Endothelial cell of umbilical vein (primary cell): ENCODE data around the gene RIBC2. TPM values are rescaled to one million over a fixed set of nuclear protein-coding genes. Genes with fewer than 3 reads are reported as not detected.

Source experiments
- BruUV-seq: library from RNA; stranded (reverse); fragments of 400-500 nt; replicated peaks from 2 replicates; lab custom pipeline; 2021; lab: Mats Ljungman, UMichigan
- CTCF ChIA-PET: fragments of 300-600, 350-600 bp; sonication (Branson Sonifier 250); formaldehyde crosslinking; loops from one replicate; lab custom pipeline; 2021; ENCODE audit warnings: antibody characterized with exemption, inconsistent platforms; lab: Charles Lee
- POLR2A ChIA-PET: fragments of 300-600, 350-600 bp; sonication (Branson Sonifier 250); formaldehyde crosslinking; loops from one replicate; lab custom pipeline; 2021; ENCODE audit warnings: antibody characterized with exemption, inconsistent platforms; lab: Charles Lee
- DNase-seq: peaks from one replicate; pipeline ENCODE4 v3.0.0-alpha.2; 2011; ENCODE audit warnings: low read depth, low spot score
- FAIRE-seq: peaks from 2 replicates; lab custom pipeline; 2011; peaks lifted over from hg19 to GRCh38; lab: Jason Lieb, UNC
- H2AFZ ChIP-seq: 2 replicates; pipeline ENCODE4 v1.6.0; 2012; ENCODE audit warnings: low read depth, low read length, control low read depth, inconsistent platforms
- H3K27ac ChIP-seq: 2 replicates; pipeline ENCODE4 v1.5.1; 2011; ENCODE audit warnings: low read depth, mild to moderate bottlenecking, control low read depth, low read length, moderate library complexity; ENCODE audit not compliant: insufficient read depth
- H3K27me3 ChIP-seq, 2 experiments: 2 replicates each; pipeline versions ENCODE4 v1.6.0 to v1.6.1; 2011; ENCODE audit warnings: low read length in 2 of 2, mixed read lengths in 1 of 2; ENCODE audit not compliant: control insufficient read depth in 2 of 2, insufficient read depth in 2 of 2
- H3K36me3 ChIP-seq, 2 experiments: 2 replicates in 1 of 2; 3 replicates in 1 of 2; pipeline ENCODE4 v1.5.1; 2011; ENCODE audit warnings: low read length in 2 of 2, mild to moderate bottlenecking in 1 of 2, moderate library complexity in 1 of 2; ENCODE audit not compliant: control insufficient read depth in 2 of 2, insufficient read depth in 2 of 2; ENCODE audit errors: extremely low read depth in 1 of 2
- H3K4me1 ChIP-seq: 3 replicates; pipeline ENCODE4 v1.5.1; 2011; ENCODE audit warnings: mild to moderate bottlenecking, low read length; ENCODE audit not compliant: control insufficient read depth, insufficient read depth; ENCODE audit errors: extremely low read depth
- H3K4me2 ChIP-seq: 2 replicates; pipeline ENCODE4 v1.6.1; 2011; ENCODE audit warnings: low read length, control low read depth, mixed read lengths; ENCODE audit not compliant: insufficient read depth
- H3K4me3 ChIP-seq, 3 experiments: fragments of 200-600 bp in 1 of 3; sonication (generic), shearing (Covaris generic) in 1 of 3; replicated peaks in 1 of 3; 2 replicates each; pipeline ENCODE4 v1.5.1; 2011 to 2016; ENCODE audit warnings: control low read depth in 3 of 3, low read length in 3 of 3, mild to moderate bottlenecking in 2 of 3, inconsistent platforms in 1 of 3, low read depth in 1 of 3, moderate library complexity in 1 of 3; ENCODE audit not compliant: insufficient read depth in 1 of 3
- H3K79me2 ChIP-seq: 2 replicates; pipeline ENCODE4 v1.6.0; 2012; ENCODE audit warnings: low read length, inconsistent platforms; ENCODE audit not compliant: control insufficient read depth, insufficient read depth
- H3K9ac ChIP-seq: replicated peaks from 2 replicates; pipeline ENCODE3; 2011; ENCODE audit warnings: low read length, control low read depth; ENCODE audit not compliant: insufficient read depth; ENCODE audit errors: extremely low read depth
- H3K9me1 ChIP-seq: replicated peaks from 3 replicates; pipeline ENCODE4 v1.6.0; 2011; ENCODE audit warnings: mild to moderate bottlenecking, low read length; ENCODE audit not compliant: control insufficient read depth, insufficient read depth; ENCODE audit errors: extremely low read depth
- H3K9me3 ChIP-seq: replicated peaks from 2 replicates; pipeline ENCODE4 v1.5.1; 2012; ENCODE audit warnings: low read length, inconsistent platforms; ENCODE audit not compliant: control insufficient read depth, insufficient read depth
- H4K20me1 ChIP-seq: replicated peaks from 2 replicates; pipeline ENCODE3; 2011; ENCODE audit warnings: mild to moderate bottlenecking, low read length; ENCODE audit not compliant: control insufficient read depth, insufficient read depth; ENCODE audit errors: extremely low read depth
- CTCF ChIP-seq, 2 donors: IDR thresholded peaks; 1 replicate in 1 of 2; 2 replicates in 1 of 2; pipeline ENCODE4 v1.5.1; 2011; ENCODE audit warnings: low read length in 2 of 2, mild to moderate bottlenecking in 2 of 2, moderate library complexity in 2 of 2, control low read depth in 1 of 2, inconsistent platforms in 1 of 2, low read depth in 1 of 2; ENCODE audit not compliant: insufficient read depth in 1 of 2; ENCODE audit errors: extremely low read depth in 1 of 2
- EZH2 ChIP-seq: IDR thresholded peaks from 2 replicates; pipeline ENCODE4 v1.6.1; 2012; ENCODE audit warnings: borderline replicate concordance, low read depth, mild to moderate bottlenecking, moderate library complexity, low read length, inconsistent platforms; ENCODE audit not compliant: severe bottlenecking
- FOS ChIP-seq: IDR thresholded peaks from 2 replicates; pipeline ENCODE4 v1.6.1; 2011; ENCODE audit warnings: mild to moderate bottlenecking, low read length, moderate library complexity, borderline replicate concordance; ENCODE audit not compliant: insufficient read depth
- GATA2 ChIP-seq: IDR thresholded peaks from 2 replicates; pipeline ENCODE4 v1.7.0; 2011; ENCODE audit warnings: low read depth, mild to moderate bottlenecking, moderate library complexity, mixed read lengths, low read length; ENCODE audit not compliant: insufficient read length, insufficient read depth
- JUN ChIP-seq: IDR thresholded peaks from 2 replicates; pipeline ENCODE4 v1.6.1; 2011; ENCODE audit warnings: borderline replicate concordance, low read depth; ENCODE audit not compliant: insufficient read length, insufficient read depth
- MYC ChIP-seq: IDR thresholded peaks from one replicate; pipeline ENCODE4 v1.6.1; 2011; ENCODE audit warnings: mild to moderate bottlenecking, low read depth, low read length
- POLR2A ChIP-seq: IDR thresholded peaks from 2 replicates; pipeline ENCODE4 v1.6.1; 2012; ENCODE audit warnings: low read depth, mild to moderate bottlenecking, control low read depth, low read length
- POLR2AphosphoS5 ChIP-seq: IDR thresholded peaks from 2 replicates; pipeline ENCODE4 v1.6.1; 2012; ENCODE audit warnings: low read depth, mild to moderate bottlenecking, control low read depth, low read length, moderate library complexity; ENCODE audit not compliant: insufficient read depth
- dilution Hi-C: fragments of 300-500 bp; cut with MboI; formaldehyde crosslinking; loops from one replicate; pipeline ENCODE4 v1.15.0; 2019; ENCODE audit warnings: low sequenced_read_pairs; ENCODE audit not compliant: extremely low pct_ligation_motif_present
- intact Hi-C: fragments of 100-400 bp; cut with micrococcal nuclease; formaldehyde crosslinking; loops from one replicate; pipeline ENCODE4 v1.10.0; 2022
- polyA plus RNA-seq, 4 experiments: library from polyadenylated mRNA; depleted of rRNA in 3 of 4; stranded (reverse) in 3 of 4; unstranded in 1 of 4; fragments of >200 nt; gene quantifications; 2 replicates each; pipeline versions ENCODE4 v1.2.1 to v1.2.3, GENCODE V29; 2011 to 2012; ENCODE audit warnings: missing spikeins in 1 of 4
- total RNA-seq: library from RNA; stranded (reverse); gene quantifications from 2 replicates; pipeline ENCODE4 v1.2.3, GENCODE V29; 2021
- TF ChIP-seq, protein P1 (sequence below): IDR thresholded peaks from 2 replicates; pipeline ENCODE4 v1.6.1; 2011; ENCODE audit not compliant: insufficient read depth, insufficient read length

RIBC2 gene
- total and polyA plus RNA-seq, 2 donors (not counting 3 experiments of a cell fraction or from before 2014, with no cell fraction given), result 1.2 to 5.7 TPM

DNA sequence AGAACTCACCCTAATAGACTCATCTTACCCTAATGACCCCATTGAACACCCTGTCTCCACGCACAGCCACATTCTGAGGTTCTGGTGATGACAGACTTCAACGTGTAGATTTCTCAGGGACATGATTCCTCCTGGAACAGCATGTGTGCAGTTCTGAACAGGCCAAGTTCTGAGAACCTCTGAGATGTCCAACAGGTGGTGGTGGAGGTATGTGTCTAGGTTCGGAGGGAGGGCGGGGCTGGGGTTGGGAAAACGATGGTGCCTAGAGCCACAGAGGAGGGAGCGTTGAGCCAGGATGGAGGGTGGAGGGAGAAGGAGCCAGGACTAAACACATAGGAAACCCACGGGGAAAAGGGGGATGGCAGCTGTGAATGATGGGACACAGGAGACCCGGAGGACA lies 45.7 kb downstream of the RIBC2 start:
- intact Hi-C loops, result no loop called here
- Histone ChIP-seq H4K20me1 (no peaks in the 10 kb centered on the region), H3K9me3 (no peaks in the 10 kb centered on the region), H3K36me3 (no peaks in the 10 kb centered on the region), H3K4me3 (no peak overlapping the region), H2AFZ (no peak overlapping the region), H3K9me1 (no peaks in the 10 kb centered on the region), H3K79me2 (no peaks in the 10 kb centered on the region), H3K4me1 (no peaks in the 10 kb centered on the region), H3K27me3 (no peaks in the 10 kb centered on the region), H3K9ac (no peak overlapping the region), H3K4me2 (no peak overlapping the region), H3K27ac (no peak overlapping the region)
- DNase-seq, result no peak
- dilution Hi-C loops, result no loop called here
- no peak for FAIRE-seq
- no TSS peak for BruUV-seq
- ChIA-PET POLR2A (no interaction called here), CTCF (no interaction called here)
- no peak for TF ChIP-seq MYC
- no peak for TF ChIP-seq POLR2A
- TF ChIP-seq EZH2, result no peak
- no peak for TF ChIP-seq POLR2AphosphoS5
- TF ChIP-seq JUN, result no peak
- no peak for TF ChIP-seq CTCF (IDR thresholded peaks at IDR 0.05; ENCODE audit: extremely low read depth in 1 of 2, insufficient read depth in 1 of 2, low read depth in 1 of 2, low read length in 2 of 2)
- TF ChIP-seq, protein P1, sequence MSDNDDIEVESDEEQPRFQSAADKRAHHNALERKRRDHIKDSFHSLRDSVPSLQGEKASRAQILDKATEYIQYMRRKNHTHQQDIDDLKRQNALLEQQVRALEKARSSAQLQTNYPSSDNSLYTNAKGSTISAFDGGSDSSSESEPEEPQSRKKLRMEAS, result no peak
- no peak for TF ChIP-seq GATA2
- TF ChIP-seq FOS, result no peak
